HG02759 (cell line): Measurements from ENCODE around the gene DLGAP1.

Experiments
- ATAC-seq: cut with Tn5 transposase; IDR thresholded peaks from one replicate; pipeline ENCODE4 v1.9.1; 2021; ENCODE audit warnings: mild to moderate bottlenecking, moderate library complexity; ENCODE audit not compliant: unreplicated experiment

The DLGAP1 gene

DNA sequence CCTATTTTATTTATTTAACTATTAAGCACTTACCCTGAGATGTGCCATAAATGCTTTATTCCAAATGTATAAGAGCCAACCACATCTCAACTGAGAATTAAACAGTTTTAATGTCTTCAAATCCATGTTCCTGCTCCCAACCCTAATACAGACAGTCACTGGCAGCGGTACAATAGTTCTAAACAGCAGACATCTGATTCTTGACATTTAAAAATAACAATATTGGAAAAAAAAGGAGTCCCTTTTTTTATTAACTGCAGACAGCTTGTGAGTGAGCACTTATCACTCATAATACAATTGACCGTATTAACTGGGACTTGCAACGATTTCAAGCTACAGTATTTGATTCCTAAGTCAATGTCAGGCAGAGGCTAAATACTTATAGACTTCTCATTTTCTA is 580.5 kb downstream of the DLGAP1 start:
- no peak for ATAC-seq

DNA sequence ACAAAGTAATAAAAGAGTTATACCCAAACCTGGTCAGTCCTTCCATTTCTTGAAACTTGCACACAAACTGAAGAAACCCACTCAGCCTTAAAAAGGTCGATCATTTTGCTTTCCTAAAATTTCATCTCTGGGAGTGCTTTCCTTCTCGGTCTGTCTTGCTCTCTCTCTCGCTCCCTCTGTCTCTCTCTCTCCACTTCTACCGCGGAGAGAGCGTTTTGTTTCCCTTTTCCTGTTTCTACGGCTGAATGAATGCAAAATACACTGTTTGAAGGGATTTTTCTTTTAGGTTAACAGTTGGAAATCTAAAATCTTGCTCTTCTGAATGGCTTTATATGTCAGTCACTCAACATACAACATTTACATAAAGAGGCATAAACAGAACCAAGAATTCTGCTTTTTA is 581.0 kb downstream of the DLGAP1 start:
- no peak for ATAC-seq

DNA sequence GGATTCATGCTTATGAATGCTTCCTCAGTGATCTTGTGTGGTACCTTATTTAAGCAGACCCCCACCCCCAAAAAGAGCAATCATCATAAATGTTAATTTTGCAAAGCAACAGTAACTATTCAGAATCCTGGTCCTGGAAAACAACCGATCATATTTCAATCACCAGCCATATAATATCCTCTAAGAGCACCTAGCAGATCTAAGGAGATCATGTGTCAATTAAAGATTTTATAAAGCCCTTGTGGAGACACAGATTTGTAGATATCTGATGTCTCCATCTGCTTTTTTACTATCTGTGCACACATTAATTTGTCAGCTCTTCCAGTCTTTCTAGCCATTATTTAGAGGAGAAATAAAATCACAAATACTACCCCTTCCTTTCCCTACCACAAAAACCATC is 581.4 kb downstream of the DLGAP1 start:
- no peak for ATAC-seq

DNA sequence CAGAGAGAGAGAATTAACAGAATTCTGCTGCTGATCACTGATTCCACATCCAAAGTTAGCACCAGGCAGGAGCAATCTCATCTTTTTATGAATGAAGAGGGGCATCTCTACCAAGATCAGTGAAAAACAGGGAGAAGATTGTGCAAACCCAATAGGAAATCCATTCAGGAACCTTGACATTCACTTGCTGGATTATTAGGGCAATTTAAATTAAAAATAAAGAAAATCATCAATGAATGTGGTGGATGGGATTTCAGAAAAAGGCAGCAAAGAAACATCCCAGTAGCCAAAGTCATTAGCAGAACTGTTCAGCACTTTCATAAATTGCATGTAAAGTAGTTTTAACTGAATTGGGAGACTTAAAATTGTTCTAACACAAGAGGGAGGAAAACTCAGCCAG is 581.9 kb downstream of the DLGAP1 start:
- ATAC-seq = no peak

DNA sequence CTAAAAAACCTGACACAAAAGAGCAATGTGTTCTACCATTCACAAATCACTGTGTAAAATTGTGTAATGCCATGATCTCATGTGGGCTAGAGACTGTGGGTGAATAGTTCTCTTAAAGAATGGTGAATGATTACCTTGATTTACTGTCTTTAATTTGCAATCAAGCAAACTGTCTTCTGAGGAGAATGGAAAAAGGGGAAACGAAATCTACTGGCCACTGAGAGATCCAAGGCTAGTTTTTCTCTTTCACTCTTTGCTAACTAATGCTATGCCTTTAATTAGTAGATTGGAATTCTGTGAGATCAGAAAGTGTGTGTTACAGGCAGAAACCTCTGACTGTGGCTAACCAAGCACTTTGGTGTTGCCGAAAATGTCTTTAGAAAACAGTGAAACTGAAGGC is 582.5 kb downstream of the DLGAP1 start:
- no peak for ATAC-seq

DNA sequence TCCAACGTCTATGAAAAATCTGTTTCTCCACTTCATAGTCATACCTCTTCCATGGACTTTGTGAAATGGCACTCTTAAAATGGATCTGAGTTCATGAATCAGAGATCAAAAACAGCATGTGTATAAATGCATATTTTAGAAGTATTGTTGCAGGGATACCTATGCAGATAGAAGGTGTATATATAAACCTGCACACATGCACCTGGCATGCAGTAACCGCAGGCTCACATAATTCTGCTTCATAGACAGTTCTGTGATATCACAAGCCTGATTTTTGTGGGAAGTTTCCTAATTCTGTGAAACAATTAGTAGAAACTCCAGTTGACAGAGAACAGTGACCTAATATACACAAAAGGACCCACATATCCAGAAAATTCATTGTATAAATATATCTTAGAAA is 583.4 kb downstream of the DLGAP1 start:
- ATAC-seq = no peak

DNA sequence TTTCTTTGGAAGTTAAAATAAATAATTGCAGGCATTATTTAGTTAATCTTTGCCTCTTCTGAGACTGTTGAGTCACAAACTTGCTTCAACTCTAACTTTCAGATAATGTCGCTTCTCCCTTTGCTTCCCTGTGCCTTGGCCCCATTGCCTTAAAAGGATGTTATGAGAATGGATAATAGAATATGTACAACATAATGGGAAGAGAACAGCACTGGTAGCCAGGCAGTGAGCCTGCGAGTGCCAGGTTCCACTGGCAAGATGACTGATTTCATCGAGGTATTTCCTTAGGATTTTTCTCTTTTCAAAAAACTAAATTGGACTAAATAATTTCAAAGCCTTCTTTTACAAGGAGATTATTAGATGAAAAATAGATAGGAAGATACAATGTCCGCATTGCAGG is 584.2 kb downstream of the DLGAP1 start:
- no peak for ATAC-seq

DNA sequence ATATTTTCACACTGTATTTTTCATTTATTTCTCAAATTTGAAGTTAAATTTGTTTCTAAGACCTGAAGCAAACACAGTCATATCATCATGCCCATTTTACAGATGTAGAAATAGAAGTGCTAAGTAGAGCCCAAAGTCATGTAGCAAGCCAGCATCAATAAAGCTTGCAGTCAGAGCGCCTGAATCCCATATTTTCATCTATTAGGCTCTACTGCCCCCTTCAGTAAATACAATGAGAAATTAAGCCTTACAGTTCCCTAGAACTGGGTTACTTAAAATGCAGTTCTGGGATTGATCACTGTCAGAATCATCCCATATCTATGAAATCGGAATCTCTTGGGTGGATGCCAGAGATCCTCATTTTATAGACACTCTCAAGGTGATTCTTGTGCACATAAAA is 585.3 kb downstream of the DLGAP1 start:
- no peak for ATAC-seq

DNA sequence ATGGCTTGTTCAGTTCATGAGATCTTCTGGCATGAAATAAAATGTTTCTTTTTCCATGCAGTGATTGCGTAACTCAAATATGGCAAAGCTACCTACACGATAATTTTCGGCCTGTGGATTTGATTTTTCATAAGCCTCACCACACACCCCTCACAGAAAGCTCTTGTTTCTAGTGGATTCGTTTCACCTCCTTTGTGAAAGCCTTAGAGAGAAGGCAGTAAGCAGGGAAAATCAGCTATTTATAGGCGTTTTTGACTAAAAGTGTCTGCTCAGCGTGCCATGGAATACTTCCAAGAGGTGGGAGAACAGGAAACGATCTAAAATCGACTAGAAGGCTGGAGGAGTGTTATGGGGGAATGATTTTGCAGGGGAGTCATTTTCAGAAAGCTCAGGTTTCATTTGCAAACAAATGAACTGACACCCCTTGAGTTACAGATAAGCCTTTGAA is 587.2 kb downstream of the DLGAP1 start:
- no peak for ATAC-seq

DNA sequence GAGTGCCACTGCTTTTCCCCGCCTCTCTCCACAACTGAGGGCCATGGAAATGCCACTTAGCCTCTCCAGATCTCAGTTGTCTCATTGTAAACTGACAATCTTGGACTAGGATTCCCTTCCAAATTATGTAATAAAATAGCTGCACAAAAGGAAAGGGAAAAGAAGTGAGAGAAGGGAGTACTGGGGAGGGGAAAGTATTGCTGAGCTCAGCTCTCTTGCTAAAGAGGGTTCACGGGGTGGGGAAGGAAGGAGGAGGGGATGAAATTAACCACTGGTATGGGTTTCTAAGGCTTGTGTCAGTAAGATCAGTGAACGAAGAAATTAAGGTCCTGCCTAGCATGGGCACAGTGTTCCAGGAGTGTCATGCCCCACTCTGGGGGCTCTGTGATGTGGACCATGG is 587.9 kb downstream of the DLGAP1 start:
- ATAC-seq = no peak

DNA sequence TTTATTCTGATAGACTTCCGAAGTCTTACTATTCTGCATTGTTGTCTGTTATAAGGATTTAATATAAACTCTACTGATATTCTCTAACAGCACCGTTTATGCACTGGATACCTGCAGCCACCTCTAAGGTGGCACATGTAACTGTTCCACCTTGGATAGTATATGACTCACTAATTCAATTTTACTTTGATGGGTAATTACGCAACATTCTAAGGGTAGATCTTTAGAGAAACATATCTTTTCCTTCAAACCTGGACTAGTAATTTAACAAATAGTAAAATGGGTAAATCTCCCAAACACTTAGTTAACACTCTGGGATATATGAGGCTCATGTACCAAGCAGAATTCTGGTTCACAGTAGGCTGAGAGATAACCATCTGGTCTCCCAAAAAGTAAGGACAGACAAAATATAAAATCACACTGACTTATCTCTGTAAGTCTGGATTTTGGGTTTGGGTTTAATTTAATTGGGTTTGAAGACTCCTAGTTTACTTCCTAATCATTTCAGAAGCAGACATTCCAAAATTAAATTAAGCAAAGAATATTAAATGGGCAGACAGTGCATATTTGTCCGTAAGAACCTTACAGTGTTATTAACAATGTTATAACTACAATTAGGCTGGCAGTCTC is 590.3 kb downstream of the DLGAP1 start:
- ATAC-seq = no peak

DNA sequence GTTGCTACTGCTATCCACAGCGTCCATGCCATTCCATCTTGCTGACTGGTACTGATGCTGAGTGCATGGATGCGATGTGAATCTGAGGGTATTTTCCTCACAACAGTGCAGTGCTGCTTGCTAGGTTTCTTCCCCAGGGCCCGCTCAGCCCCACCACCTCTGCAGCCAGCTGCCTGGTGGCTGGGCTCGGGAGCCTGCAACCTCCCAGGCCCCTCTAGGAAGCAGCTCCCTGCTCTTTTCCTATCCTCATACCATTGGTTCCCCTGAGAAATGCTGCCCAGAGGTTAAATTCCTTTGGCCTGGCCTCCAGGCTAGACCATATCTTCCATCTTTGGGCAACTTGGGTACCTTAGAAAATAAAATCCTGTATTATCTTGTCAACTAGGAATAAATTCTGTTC is 591.5 kb downstream of the DLGAP1 start:
- ATAC-seq = no peak

DNA sequence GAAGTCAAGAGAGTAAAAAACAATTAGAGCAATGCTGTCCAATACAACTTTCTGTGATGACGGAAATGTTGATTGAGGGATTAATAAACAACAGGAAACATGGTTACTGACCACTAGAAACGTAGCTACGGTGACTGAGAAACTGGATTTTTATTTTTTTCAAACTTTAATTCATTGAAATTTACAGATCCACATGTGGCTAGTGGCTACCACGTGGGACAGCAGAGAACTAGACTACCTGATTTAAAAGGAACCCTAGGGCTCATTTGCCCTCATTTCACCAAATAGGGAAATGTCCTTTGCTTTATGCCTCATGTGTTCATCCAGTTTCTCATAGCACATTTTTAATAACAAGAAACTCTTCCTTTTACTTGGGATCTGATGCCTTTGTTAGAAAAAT is 592.1 kb downstream of the DLGAP1 start:
- no peak for ATAC-seq

DNA sequence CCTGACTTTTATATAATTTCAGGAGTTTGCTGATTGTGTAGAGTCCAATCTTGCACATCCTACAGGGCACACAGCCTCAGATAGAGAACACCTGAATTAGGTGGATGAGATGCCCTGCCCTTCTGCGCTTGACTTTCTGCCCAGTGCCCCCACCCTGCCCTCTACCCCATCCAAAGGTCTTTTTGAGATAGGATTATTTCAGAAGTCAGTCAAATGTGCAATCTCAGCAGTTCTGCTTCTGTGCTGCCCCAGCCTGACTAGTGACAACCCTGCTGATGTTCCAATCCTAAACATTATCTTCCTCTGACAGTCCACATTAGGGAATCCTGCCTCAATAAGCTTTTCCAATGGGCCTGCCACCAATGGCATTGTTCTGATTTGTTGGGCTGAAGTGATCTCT is 593.6 kb downstream of the DLGAP1 start:
- ATAC-seq = no peak

DNA sequence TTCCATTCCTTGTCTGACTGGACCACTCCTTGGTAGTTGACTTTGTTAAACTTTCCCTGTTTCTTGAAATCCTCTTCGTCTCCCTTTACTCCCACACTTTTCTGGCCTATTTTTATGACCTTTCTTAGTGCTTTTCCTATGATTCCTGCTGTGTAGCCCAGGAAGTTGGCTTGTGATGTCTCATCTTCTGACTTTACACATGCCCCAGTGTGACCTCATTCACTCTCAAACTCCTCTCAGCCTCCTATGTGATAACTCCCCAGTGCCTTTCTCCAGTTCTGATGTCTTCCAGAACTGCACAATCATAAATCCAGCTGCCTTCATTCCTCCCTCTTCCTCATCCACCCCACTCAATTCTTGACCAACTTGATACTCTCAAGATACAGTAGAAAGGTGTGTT is 597.6 kb downstream of the DLGAP1 start:
- ATAC-seq = no peak

DNA sequence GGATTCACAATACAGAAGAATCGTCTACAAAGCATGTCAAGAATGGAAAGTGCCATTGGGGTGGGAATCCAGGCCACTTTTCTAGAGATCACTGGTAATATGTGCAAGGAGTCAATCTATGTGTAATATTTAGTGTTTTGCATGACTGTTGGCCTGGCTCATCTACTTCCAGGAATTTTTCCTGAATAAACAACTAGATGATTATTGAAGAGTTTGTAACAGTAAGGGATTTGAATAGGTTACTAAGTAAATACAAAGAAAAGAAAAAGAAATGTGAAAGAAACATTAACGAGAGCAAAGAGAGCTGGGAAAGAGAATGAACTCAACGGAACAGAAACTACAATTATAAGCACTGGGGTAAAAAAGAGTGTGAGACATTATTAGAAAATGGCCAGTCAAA is 599.1 kb downstream of the DLGAP1 start:
- no peak for ATAC-seq

DNA sequence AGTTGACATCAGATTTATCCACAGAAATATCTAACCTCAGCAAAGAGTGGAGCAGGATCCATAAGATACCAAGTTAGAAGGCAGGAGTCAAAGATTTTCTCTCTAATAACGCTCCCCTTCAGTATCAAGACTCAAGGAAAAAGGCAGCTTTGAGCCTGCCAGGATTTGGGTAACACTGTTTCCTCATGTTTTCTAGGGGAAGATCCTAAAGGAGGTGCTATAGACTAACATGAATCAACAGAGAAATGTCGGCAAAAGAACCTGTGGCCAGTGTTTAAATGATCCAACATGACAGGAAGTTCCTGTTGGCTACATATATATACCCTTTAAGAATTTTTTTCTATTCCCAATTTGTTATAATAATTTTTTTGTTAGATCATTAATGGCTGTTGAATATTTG is 602.8 kb downstream of the DLGAP1 start:
- ATAC-seq = no peak

DNA sequence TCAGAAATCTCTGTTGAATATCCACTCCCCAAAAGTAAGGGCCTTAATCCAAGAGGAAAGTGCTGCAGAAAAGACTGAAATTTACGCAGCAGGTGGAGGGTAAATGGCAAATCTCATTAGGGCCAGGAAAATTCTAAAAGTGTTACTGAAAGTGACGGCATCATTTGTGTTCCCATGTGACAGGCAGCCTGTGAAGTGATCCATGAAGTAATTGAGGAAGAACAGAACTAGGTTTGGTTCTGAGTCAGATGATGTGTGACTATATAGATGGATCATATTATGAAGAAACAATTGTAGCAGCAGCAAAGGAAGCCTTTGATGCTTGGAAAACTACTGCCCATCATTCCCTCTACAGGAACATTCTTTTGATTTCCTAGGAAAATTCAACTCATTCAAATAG is 603.9 kb downstream of the DLGAP1 start:
- ATAC-seq = no peak

DNA sequence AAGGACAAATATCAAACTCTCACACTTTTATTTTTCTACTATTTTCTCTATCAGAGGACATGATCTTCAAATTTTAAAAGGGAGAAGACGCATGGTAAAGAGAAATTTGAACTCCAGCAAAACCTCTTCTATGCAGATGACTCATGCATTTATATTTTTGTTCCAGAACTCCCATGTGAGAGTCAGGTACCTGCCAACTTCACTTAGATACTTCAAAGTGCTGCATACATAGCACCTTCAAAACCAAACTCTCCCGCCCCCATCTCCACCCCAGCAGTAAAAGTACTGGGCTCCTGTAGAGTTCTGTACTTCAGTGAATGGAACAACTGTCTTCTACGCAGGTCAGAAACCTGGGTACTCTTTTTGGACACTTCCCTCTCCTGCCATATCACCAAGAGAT is 606.8 kb downstream of the DLGAP1 start:
- no peak for ATAC-seq

DNA sequence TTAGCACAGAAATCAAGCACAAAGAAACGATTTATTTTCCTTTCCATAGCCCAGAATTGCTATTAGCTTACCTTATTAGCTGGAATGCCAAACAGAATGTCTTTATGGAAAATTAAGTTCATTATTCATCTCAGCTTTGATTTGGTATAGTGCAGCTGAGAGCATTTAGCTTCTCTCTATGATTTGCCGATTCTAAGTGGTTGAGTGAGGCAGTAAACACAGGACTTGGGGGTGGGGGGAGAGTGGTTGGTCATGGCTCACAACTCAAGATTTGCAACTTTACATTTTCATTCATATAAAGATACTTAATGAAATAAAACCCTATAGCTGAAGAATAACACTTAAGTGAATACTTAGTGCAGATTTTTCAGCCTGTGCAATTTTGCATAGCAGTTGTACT is 609.9 kb downstream of the DLGAP1 start:
- ATAC-seq = no peak

DNA sequence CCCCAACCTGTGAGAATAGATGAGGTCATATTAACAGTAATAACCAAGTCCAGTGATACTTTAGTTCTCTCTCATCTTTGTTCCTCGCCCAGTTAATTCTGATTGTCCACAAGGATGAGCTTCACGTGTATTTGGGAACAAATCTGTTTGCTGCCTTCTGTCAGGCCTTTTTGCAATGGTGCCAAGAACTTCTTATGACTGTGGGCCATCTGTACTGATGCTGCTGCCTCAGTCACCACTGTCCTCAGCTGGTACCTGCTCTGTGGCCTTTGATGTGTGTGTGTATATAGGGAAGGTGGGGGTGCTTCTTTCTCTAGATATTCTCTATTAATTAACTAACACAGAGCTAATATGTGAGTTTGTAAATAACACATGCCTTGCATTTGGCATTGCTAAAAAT is 612.3 kb downstream of the DLGAP1 start:
- ATAC-seq = no peak

DNA sequence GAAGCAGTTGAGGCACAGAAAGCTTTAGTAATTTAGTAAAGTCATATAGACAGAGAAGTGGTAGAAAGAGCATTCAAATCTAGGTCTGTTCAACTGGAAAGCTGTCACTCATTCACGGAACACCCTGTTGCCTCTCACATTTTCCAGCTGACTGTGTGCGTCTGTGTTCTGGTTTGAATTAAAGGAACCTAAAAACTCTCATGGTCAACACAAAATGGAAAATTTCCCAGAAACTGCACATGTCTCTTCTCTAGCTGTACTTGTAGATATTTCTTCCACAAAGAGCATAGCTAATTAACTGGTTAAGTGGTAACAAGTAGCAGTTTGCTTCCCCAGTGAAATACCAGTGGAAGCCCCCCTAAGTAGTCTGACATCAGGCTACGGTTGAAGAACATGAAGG is 614.3 kb downstream of the DLGAP1 start:
- no peak for ATAC-seq

DNA sequence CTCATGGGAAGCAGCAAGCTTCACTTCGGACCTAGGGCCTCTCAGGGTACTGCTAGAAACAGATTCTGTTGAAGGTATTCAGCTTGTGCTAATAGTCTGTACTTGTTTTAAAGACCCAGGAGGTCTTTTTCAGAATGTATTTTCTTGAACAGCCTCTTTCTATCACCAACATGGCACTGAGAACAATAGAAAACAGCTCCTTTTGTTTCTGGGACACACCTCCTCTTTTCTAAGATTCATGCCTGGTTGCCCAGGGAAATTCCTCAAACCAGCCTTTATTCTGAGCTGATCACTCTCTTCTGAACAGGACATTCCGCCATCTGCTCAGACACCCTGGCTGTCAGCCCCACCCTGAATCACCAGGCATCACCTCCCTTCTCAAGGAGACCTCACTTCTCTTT is 615.5 kb downstream of the DLGAP1 start:
- no peak for ATAC-seq
